ENCODE measurements around the gene RALGPS2.

DNA sequence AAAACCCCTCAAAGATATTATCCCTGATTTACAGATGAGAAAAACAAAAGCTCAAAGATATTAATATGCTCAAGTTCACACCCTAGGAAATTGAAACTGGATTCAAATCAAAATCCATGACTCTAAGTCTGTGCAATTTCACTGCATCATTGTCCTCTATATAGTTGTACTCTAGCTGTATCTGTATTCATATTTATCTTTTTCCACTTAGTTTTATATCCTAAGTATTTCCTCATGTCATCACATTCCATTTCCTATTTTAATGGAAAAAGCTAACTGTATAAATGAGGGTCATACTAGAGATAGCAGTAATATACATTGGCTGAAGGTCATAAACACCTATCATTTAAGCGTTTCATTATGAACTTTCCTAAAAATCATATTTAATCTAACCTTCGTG lies 42.2 kb upstream of the RALGPS2 start:
- TF ChIP-seq, protein P1, sequence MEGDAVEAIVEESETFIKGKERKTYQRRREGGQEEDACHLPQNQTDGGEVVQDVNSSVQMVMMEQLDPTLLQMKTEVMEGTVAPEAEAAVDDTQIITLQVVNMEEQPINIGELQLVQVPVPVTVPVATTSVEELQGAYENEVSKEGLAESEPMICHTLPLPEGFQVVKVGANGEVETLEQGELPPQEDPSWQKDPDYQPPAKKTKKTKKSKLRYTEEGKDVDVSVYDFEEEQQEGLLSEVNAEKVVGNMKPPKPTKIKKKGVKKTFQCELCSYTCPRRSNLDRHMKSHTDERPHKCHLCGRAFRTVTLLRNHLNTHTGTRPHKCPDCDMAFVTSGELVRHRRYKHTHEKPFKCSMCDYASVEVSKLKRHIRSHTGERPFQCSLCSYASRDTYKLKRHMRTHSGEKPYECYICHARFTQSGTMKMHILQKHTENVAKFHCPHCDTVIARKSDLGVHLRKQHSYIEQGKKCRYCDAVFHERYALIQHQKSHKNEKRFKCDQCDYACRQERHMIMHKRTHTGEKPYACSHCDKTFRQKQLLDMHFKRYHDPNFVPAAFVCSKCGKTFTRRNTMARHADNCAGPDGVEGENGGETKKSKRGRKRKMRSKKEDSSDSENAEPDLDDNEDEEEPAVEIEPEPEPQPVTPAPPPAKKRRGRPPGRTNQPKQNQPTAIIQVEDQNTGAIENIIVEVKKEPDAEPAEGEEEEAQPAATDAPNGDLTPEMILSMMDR (IDR thresholded peaks at IDR 0.05), result no peak
- no peak for TF ChIP-seq EZH2 (IDR thresholded peaks at IDR 0.05; ENCODE audit: borderline replicate concordance, insufficient read depth, low read depth, low read length, poor library complexity, severe bottlenecking)

All from B cell (primary cell).